ENCODE results near the gene MYO10. TPM values are rescaled to one million over a fixed set of nuclear protein-coding genes. Genes with fewer than 3 reads are reported as not detected.

The MYO10 gene
- total RNA-seq, 4 donors from 2014 or later: 21.0 to 29.8 (median 27.3) TPM

DNA sequence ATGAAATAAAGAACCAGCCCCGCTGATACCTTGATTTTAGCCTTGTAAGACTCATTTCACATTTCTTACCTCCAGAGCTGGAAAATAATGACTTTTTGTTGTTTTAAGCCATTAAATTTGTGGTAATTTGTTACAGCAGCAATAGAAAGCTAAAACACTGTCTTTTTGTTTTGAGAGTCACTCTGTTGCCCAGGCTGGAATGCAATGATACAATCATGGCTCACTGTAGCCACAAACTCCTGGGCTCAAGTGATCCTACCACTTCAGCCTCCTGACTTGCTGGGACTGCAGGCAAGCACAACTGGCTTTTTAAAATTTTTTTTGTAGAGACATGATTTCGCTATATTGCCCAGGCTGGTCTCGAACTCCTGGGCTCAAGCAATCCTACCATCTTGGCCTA, 34.7 kb upstream of the MYO10 start:
- no peak for DNase-seq
- H3K4me1 ChIP-seq: no peaks in the 10 kb centered on the region

DNA sequence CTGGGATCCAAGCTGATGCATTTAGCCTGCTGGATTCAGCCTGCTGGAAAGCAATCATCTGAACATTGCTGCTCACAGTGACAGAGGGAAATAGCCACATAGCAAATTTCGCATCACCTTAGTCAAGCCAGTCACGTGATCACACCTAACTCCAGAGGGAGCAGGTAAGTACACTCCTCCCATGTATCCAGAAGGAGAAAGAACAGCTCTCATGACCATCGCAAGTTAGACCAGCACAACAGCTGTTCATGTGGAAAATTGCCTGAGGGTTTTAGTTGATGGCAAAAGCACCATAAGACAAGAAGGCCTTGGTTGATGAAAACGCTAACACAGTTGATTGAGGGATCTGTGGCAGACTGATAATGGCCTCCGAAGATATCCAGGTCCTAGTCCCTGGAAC, 34.2 kb upstream of the MYO10 start:
- TF ChIP-seq, protein P1, sequence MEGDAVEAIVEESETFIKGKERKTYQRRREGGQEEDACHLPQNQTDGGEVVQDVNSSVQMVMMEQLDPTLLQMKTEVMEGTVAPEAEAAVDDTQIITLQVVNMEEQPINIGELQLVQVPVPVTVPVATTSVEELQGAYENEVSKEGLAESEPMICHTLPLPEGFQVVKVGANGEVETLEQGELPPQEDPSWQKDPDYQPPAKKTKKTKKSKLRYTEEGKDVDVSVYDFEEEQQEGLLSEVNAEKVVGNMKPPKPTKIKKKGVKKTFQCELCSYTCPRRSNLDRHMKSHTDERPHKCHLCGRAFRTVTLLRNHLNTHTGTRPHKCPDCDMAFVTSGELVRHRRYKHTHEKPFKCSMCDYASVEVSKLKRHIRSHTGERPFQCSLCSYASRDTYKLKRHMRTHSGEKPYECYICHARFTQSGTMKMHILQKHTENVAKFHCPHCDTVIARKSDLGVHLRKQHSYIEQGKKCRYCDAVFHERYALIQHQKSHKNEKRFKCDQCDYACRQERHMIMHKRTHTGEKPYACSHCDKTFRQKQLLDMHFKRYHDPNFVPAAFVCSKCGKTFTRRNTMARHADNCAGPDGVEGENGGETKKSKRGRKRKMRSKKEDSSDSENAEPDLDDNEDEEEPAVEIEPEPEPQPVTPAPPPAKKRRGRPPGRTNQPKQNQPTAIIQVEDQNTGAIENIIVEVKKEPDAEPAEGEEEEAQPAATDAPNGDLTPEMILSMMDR (IDR thresholded peaks at IDR 0.05): no peak
- no peak for TF ChIP-seq POLR2A (IDR thresholded peaks at IDR 0.05)
- no peak for DNase-seq
- Histone ChIP-seq H3K4me1 (no peaks in the 10 kb centered on the region), H3K4me3 (no peak overlapping the region), H3K27me3 (no peaks in the 10 kb centered on the region), H3K27ac (no peak overlapping the region), H3K9me3 (no peaks in the 10 kb centered on the region), H3K36me3 (no peaks in the 10 kb centered on the region)
- intact Hi-C loops (cut with DNase I): no loop called here
- WGBS, 2 donors: 85% methylated on average over 5 of the region's 5 CpGs

More for the DNA sequence above, 34.7 kb upstream of the MYO10 start:
- WGBS, 2 donors: 92 to 94% methylated on average over 3 of the region's 3 CpGs
- TF ChIP-seq, protein P1 (IDR thresholded peaks at IDR 0.05): no peak
- no peak for TF ChIP-seq POLR2A (IDR thresholded peaks at IDR 0.05)
- Histone ChIP-seq H3K4me3 (no peak overlapping the region), H3K27ac (no peak overlapping the region), H3K27me3 (no peaks in the 10 kb centered on the region), H3K36me3 (no peaks in the 10 kb centered on the region), H3K9me3 (no peaks in the 10 kb centered on the region)
- intact Hi-C loops (cut with DNase I): no loop called here

DNA sequence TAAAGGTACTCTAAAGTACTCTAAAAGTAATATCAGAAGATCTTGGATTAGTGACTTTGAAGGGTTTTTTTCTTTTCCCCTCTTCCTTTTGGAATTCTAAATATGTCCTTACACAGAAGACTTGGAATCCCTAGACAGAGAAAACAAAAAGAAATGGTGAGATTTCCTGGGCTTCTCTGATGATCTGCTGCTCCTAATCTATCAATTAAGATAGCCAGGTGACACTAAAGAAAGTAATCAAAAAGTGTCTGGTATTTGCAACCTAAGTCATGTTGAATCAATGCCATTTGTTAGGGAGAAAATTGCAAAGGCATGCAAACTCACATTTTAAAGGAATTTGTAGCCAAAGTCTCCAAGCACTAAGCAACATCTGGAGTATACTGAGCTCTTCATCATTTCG, 29.5 kb upstream of the MYO10 start:
- no peaks in the 10 kb centered on the region for H3K4me1 ChIP-seq
- DNase-seq: no peak
- no peaks in the 10 kb centered on the region for H3K36me3 ChIP-seq
- intact Hi-C loops (cut with DNase I): no loop called here
- no peak overlapping the region for H3K4me3 ChIP-seq
- H3K9me3 ChIP-seq: no peaks in the 10 kb centered on the region
- 23 to 35% methylated on average over 1 of the region's 1 CpG for WGBS, 2 donors
- no peak for TF ChIP-seq POLR2A (IDR thresholded peaks at IDR 0.05)
- TF ChIP-seq, protein P1 (IDR thresholded peaks at IDR 0.05): no peak
- H3K27me3 ChIP-seq: no peaks in the 10 kb centered on the region
- no peak overlapping the region for H3K27ac ChIP-seq

DNA sequence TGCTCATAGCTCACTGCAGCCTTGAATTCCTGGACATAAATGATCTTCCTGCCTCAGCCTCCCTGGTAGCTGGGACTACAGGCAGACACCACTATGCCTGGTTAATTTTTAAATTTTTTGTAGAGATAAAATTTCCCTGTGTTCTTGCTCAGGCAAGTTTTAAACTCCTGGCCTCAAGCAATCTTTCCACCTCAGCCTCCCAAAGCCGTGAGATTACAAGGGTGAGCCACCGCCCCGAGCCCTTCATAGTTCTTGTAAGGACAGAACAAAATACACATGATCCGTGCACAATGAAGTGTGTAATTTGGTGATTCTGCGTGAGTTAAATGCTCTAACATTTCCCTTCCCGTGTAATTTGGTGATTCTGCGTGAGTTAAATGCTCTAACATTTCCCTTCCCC, 27.7 kb upstream of the MYO10 start:
- Histone ChIP-seq H3K9me3 (no peaks in the 10 kb centered on the region), H3K27ac (no peak overlapping the region), H3K4me3 (no peak overlapping the region), H3K36me3 (no peaks in the 10 kb centered on the region), H3K27me3 (no peaks in the 10 kb centered on the region), H3K4me1 (no peaks in the 10 kb centered on the region)
- intact Hi-C loops (cut with DNase I): no loop called here
- 42 to 61% methylated on average over 7 of the region's 7 CpGs for WGBS, 2 donors
- DNase-seq: no peak
- no peak for TF ChIP-seq POLR2A (IDR thresholded peaks at IDR 0.05)
- TF ChIP-seq, protein P1 (IDR thresholded peaks at IDR 0.05): no peak

DNA sequence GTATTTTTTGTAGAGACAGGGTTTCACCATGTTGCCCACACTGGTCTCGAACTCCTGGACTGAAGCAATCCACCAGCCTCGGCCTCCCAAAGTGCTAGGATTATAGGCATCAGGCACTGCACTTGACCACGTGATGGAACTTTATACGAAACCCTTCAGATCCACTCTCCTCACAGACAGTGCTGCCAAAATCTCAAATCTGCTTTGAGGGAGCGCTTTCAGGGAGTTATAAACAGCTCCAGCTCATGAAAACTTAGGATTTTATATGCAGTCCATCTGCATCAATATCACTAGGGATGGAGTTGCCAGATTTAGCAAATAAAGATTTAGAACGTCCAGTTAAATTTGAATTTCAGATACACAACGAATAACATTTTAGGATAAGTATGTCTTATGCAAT, 25.0 kb upstream of the MYO10 start:
- DNase-seq: no peak
- Histone ChIP-seq H3K4me3 (no peak overlapping the region), H3K27ac (no peak overlapping the region), H3K36me3 (no peaks in the 10 kb centered on the region), H3K9me3 (no peaks in the 10 kb centered on the region), H3K27me3 (no peaks in the 10 kb centered on the region), H3K4me1 (no peaks in the 10 kb centered on the region)
- 72 to 73% methylated on average over 6 to 7 of the region's 7 CpGs for WGBS, 2 donors
- TF ChIP-seq, protein P1 (IDR thresholded peaks at IDR 0.05): no peak
- no peak for TF ChIP-seq POLR2A (IDR thresholded peaks at IDR 0.05)
- intact Hi-C loops (cut with DNase I): no loop called here
